ENCODE data around the gene POLD2.

Gene POLD2

GRCh38 chr7:44087911-44088838 is 35.2 kb downstream of the POLD2 start:
- H3K4me3 ChIP-seq (ENCODE audit: low read depth, low read length): no peak overlapping the region
- H3K4me1 ChIP-seq (ENCODE audit: control insufficient read depth, insufficient read depth, low read length): no peaks in the 10 kb centered on the region
- no peak overlapping the region for H3K9ac ChIP-seq (ENCODE audit: low read depth, low read length)

GRCh38 chr7:44086627-44087026 is 36.7 kb downstream of the POLD2 start:
- Histone ChIP-seq H3K9ac (ENCODE audit: low read depth, low read length) (no peak overlapping the region), H3K4me1 (ENCODE audit: control insufficient read depth, insufficient read depth, low read length) (no peaks in the 10 kb centered on the region), H3K4me3 (ENCODE audit: low read depth, low read length) (no peak overlapping the region), H3K9me3 (ENCODE audit: control insufficient read depth, insufficient read depth, low read length) (no peaks in the 10 kb centered on the region), H3K36me3 (ENCODE audit: control insufficient read depth, insufficient read depth, low read length) (no peaks in the 10 kb centered on the region), H3K27me3 (ENCODE audit: control insufficient read depth, insufficient read depth, low read length) (peaks cover 14% of the 10 kb centered on the region)

More at GRCh38 chr7:44087911-44088838, 35.2 kb downstream of the POLD2 start:
- peaks cover 14% of the 10 kb centered on the region for H3K27me3 ChIP-seq (ENCODE audit: control insufficient read depth, insufficient read depth, low read length)
- H3K36me3 ChIP-seq (ENCODE audit: control insufficient read depth, insufficient read depth, low read length): no peaks in the 10 kb centered on the region
- H3K9me3 ChIP-seq (ENCODE audit: control insufficient read depth, insufficient read depth, low read length): no peaks in the 10 kb centered on the region

DNA sequence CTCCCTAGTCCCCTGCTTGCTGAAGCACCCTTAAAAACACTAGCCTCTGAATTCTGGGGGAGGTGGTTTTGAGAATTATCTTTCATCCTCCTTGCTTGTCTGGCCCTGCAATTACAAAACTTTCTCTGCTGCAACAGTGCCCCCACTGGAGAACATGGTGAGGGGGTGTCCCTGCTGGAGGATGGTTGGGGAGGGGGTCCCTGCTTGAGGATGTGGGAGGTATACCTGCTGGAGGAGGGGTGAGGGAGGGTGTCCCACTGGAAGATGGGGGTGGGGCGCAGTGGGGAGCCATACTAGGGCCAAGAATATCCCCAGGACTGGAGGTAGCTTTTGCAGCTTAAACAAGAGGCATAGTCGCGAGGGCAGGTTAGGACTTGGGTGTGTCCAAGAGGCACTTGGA is 37.8 kb downstream of the POLD2 start:
- Histone ChIP-seq H3K9ac (ENCODE audit: low read depth, low read length) (no peak overlapping the region), H3K27me3 (ENCODE audit: control insufficient read depth, insufficient read depth, low read length) (peaks cover 14% of the 10 kb centered on the region), H3K36me3 (ENCODE audit: control insufficient read depth, insufficient read depth, low read length) (no peaks in the 10 kb centered on the region), H3K4me1 (ENCODE audit: control insufficient read depth, insufficient read depth, low read length) (no peaks in the 10 kb centered on the region), H3K9me3 (ENCODE audit: control insufficient read depth, insufficient read depth, low read length) (no peaks in the 10 kb centered on the region), H3K4me3 (ENCODE audit: low read depth, low read length) (no peak overlapping the region)

DNA sequence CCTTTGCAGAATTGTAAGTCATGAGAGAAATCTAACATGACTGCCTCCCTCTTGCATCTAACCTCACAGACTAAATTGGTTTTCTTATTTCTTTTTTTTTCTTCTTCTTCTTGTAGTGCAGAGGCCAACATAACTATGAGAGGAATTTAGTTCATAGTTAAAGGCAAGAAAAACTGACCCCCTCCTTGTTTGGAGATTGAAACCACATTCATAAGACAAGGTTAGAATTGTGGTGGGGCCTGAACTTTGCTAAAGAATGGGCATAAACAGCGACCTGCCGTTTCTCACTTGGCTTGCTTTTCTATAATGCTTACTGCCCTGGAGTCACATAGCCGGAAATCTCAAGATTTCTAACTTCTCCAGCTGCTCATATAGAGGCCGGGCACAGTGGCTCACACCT is 38.6 kb downstream of the POLD2 start:
- H3K4me3 ChIP-seq (ENCODE audit: low read depth, low read length): no peak overlapping the region
- H3K27me3 ChIP-seq (ENCODE audit: control insufficient read depth, insufficient read depth, low read length): peaks cover 14% of the 10 kb centered on the region
- no peaks in the 10 kb centered on the region for H3K9me3 ChIP-seq (ENCODE audit: control insufficient read depth, insufficient read depth, low read length)
- H3K9ac ChIP-seq (ENCODE audit: low read depth, low read length): no peak overlapping the region
- H3K36me3 ChIP-seq (ENCODE audit: control insufficient read depth, insufficient read depth, low read length): peaks cover 3% of the 10 kb centered on the region
- no peaks in the 10 kb centered on the region for H3K4me1 ChIP-seq (ENCODE audit: control insufficient read depth, insufficient read depth, low read length)

DNA sequence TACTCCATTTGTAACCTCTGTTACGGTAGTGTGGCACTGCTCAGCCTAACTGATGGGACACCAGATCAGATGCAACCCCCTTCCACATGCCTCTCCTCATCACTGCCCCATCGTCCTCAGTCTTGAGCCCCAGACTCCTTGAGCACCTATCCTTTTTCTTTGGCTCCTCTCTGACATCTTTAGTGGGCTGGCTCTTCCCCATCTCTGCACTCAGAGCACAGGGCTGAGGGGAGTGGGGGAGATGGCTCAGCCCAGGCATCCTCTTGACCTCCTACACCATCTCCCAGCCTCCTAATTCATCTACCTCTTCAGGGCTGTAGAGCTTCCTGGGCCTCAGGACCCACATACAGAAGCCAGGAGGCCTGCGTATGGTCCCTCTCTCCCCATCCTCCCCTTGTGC is 39.6 kb downstream of the POLD2 start:
- no peak overlapping the region for H3K9ac ChIP-seq (ENCODE audit: low read depth, low read length)
- H3K4me1 ChIP-seq (ENCODE audit: control insufficient read depth, insufficient read depth, low read length): no peaks in the 10 kb centered on the region
- no peak overlapping the region for H3K4me3 ChIP-seq (ENCODE audit: low read depth, low read length)

GRCh38 chr7:44082541-44083207 is 40.7 kb downstream of the POLD2 start:
- peak overlapping the region; percentile 61 for H3K4me3 ChIP-seq (ENCODE audit: low read depth, low read length)
- peaks cover 16% of the 10 kb centered on the region for H3K36me3 ChIP-seq (ENCODE audit: control insufficient read depth, insufficient read depth, low read length)
- no peaks in the 10 kb centered on the region for H3K9me3 ChIP-seq (ENCODE audit: control insufficient read depth, insufficient read depth, low read length)
- peaks cover 14% of the 10 kb centered on the region for H3K27me3 ChIP-seq (ENCODE audit: control insufficient read depth, insufficient read depth, low read length)
- H3K9ac ChIP-seq (ENCODE audit: low read depth, low read length): peak overlapping the region; percentile 57
- no peaks in the 10 kb centered on the region for H3K4me1 ChIP-seq (ENCODE audit: control insufficient read depth, insufficient read depth, low read length)

More for the DNA sequence above, 39.6 kb downstream of the POLD2 start:
- no peaks in the 10 kb centered on the region for H3K9me3 ChIP-seq (ENCODE audit: control insufficient read depth, insufficient read depth, low read length)
- peaks cover 14% of the 10 kb centered on the region for H3K27me3 ChIP-seq (ENCODE audit: control insufficient read depth, insufficient read depth, low read length)
- peaks cover 8% of the 10 kb centered on the region for H3K36me3 ChIP-seq (ENCODE audit: control insufficient read depth, insufficient read depth, low read length)

GRCh38 chr7:44081266-44081748 is 42.0 kb downstream of the POLD2 start:
- Histone ChIP-seq H3K4me1 (ENCODE audit: control insufficient read depth, insufficient read depth, low read length) (no peaks in the 10 kb centered on the region), H3K9ac (ENCODE audit: low read depth, low read length) (no peak overlapping the region), H3K4me3 (ENCODE audit: low read depth, low read length) (peak overlapping the region; percentile 81), H3K27me3 (ENCODE audit: control insufficient read depth, insufficient read depth, low read length) (peaks cover 14% of the 10 kb centered on the region), H3K36me3 (ENCODE audit: control insufficient read depth, insufficient read depth, low read length) (peaks cover 20% of the 10 kb centered on the region), H3K9me3 (ENCODE audit: control insufficient read depth, insufficient read depth, low read length) (no peaks in the 10 kb centered on the region)

DNA sequence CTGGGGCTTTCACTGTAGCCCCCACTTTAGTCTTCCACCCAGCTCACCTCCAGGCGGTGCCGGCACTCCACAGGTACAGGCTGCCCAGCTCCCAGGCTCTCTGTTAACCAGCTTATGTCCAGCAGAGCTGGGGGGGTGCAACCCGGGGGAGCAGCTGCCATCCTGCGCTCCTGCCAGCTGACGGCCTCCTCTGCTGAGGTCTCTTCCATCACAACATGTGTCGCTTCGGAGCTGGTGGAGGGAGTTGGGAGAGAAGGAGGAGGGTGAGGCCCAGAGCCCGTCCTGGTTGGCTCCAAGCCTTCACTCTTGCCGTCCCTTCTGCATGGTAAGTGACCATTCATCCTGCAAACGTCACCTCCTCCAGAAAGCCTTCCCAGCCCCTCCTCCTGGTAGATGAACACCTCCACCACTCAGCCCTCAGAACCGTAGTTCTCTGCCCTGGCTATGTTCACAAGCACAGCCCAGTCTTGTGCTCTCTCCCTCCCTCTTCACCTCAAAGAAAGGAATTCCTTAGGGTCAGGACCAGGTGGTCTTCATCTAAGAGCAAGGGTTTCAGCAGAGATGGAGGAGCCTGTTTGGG is 42.6 kb downstream of the POLD2 start:
- H3K4me1 ChIP-seq (ENCODE audit: control insufficient read depth, insufficient read depth, low read length): no peaks in the 10 kb centered on the region
- H3K36me3 ChIP-seq (ENCODE audit: control insufficient read depth, insufficient read depth, low read length): peaks cover 25% of the 10 kb centered on the region
- H3K27me3 ChIP-seq (ENCODE audit: control insufficient read depth, insufficient read depth, low read length): peaks cover 14% of the 10 kb centered on the region
- H3K9ac ChIP-seq (ENCODE audit: low read depth, low read length): no peak overlapping the region
- H3K9me3 ChIP-seq (ENCODE audit: control insufficient read depth, insufficient read depth, low read length): no peaks in the 10 kb centered on the region
- H3K4me3 ChIP-seq (ENCODE audit: low read depth, low read length): no peak overlapping the region

DNA sequence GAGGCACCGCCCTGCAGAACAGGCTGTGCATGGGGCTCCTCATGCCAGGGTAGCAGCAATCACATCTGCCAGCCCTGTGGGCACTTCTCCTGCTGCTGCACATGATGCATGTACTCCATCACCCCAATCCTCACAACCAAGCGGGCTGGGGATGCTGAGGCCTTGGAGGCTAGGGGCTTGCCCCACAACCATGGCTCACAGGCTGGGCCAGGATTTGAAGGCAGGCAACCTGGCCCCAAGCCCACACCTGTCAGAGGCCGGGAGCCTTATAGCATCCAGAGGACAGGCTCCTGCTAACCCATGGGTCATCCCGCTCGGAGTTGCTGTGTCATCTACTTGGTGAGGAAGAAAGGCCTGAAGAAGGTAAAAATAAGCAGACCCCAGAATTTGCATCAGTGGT is 43.2 kb downstream of the POLD2 start:
- H3K36me3 ChIP-seq (ENCODE audit: control insufficient read depth, insufficient read depth, low read length): peaks cover 26% of the 10 kb centered on the region
- H3K27me3 ChIP-seq (ENCODE audit: control insufficient read depth, insufficient read depth, low read length): peaks cover 14% of the 10 kb centered on the region
- no peaks in the 10 kb centered on the region for H3K4me1 ChIP-seq (ENCODE audit: control insufficient read depth, insufficient read depth, low read length)
- H3K4me3 ChIP-seq (ENCODE audit: low read depth, low read length): no peak overlapping the region
- H3K9ac ChIP-seq (ENCODE audit: low read depth, low read length): no peak overlapping the region
- H3K9me3 ChIP-seq (ENCODE audit: control insufficient read depth, insufficient read depth, low read length): no peaks in the 10 kb centered on the region

DNA sequence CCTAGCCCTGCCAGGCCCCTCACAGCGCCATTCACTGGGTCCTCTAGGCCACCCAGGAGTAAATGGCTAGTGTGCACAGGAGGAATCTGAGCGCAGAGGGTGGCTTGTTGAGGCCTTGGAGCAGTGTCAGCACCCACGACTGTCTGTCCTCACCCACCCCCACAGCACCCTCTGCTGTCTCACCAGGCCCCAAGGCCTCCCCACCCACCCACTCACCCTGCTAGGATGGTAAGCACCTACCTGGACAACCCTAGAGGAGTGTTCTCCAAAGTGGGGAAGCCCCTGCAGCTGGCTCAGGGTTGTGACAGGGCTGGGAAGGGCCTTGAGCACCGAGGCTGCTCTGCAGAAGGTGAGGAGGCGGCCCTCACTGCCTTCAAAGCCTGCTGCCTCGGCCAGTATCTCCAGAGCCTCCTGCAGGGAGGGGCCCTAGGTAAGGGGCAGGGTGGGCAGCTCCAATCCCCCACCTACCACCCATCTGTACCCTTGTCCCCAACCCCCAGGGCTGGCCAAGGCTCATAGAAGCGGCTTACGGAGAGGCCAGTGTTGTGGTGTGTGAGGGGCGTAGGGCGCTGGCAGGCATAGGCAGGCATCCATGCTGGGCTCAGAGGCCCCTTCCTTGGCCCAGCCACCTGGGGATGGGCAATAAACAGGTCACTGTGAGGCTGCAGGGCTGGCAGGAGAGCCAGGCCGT is 43.9 kb downstream of the POLD2 start:
- H3K4me1 ChIP-seq (ENCODE audit: control insufficient read depth, insufficient read depth, low read length): no peaks in the 10 kb centered on the region
- no peak overlapping the region for H3K9ac ChIP-seq (ENCODE audit: low read depth, low read length)
- peaks cover 12% of the 10 kb centered on the region for H3K27me3 ChIP-seq (ENCODE audit: control insufficient read depth, insufficient read depth, low read length)
- H3K9me3 ChIP-seq (ENCODE audit: control insufficient read depth, insufficient read depth, low read length): no peaks in the 10 kb centered on the region
- no peak overlapping the region for H3K4me3 ChIP-seq (ENCODE audit: low read depth, low read length)
- peaks cover 26% of the 10 kb centered on the region for H3K36me3 ChIP-seq (ENCODE audit: control insufficient read depth, insufficient read depth, low read length)

- H3K9ac ChIP-seq (ENCODE audit: low read depth, low read length): no peak overlapping the region
- no peaks in the 10 kb centered on the region for H3K9me3 ChIP-seq (ENCODE audit: control insufficient read depth, insufficient read depth, low read length)
- no peak overlapping the region for H3K4me3 ChIP-seq (ENCODE audit: low read depth, low read length)
- H3K4me1 ChIP-seq (ENCODE audit: control insufficient read depth, insufficient read depth, low read length): no peaks in the 10 kb centered on the region
- H3K36me3 ChIP-seq (ENCODE audit: control insufficient read depth, insufficient read depth, low read length): peaks cover 35% of the 10 kb centered on the region
- peaks cover 2% of the 10 kb centered on the region for H3K27me3 ChIP-seq (ENCODE audit: control insufficient read depth, insufficient read depth, low read length)
Observed at GRCh38 chr7:44078521-44078920, 44.8 kb downstream of the POLD2 start.

Data from iPS-15b (cell line).